GM10248 (cell line): ENCODE results near the gene PRKCSH.

ENCODE experiments used
- CTCF ChIA-PET: fragments of 300-600 bp; sonication (Branson Sonifier 250); formaldehyde crosslinking; extraction: SDS; loops from one replicate; lab custom pipeline; 2021; ENCODE audit warnings: antibody characterized with exemption; lab: Yijun Ruan, JAX
- POLR2A ChIA-PET: fragments of 350-650 bp; sonication (Branson Sonifier 250); formaldehyde crosslinking; extraction: SDS; loops from one replicate; lab custom pipeline; 2020; ENCODE audit warnings: antibody characterized with exemption; lab: Yijun Ruan, JAX
- DNase-seq: peaks from one replicate; pipeline ENCODE4 v3.0.0; 2012; ENCODE audit errors: extremely low spot score
- TF ChIP-seq, protein P1 (sequence below): IDR thresholded peaks from 2 replicates; pipeline ENCODE4 v1.5.1; 2012; ENCODE audit warnings: mild to moderate bottlenecking, low read depth; ENCODE audit errors: extremely low read depth, missing control alignments, control extremely low read depth

Gene PRKCSH, protein sequence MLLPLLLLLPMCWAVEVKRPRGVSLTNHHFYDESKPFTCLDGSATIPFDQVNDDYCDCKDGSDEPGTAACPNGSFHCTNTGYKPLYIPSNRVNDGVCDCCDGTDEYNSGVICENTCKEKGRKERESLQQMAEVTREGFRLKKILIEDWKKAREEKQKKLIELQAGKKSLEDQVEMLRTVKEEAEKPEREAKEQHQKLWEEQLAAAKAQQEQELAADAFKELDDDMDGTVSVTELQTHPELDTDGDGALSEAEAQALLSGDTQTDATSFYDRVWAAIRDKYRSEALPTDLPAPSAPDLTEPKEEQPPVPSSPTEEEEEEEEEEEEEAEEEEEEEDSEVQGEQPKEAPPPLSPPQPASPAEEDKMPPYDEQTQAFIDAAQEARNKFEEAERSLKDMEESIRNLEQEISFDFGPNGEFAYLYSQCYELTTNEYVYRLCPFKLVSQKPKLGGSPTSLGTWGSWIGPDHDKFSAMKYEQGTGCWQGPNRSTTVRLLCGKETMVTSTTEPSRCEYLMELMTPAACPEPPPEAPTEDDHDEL

GRCh38 chr19:11435057-11435832, at the start of gene PRKCSH, which contains the start of gene ODAD3:
PRKCSH (plus strand) TSS chr19:11435635; CDS start chr19:11436118, 483 bp downstream.
ODAD3 (minus strand) TSS chr19:11435121; CDS start chr19:11435016, 105 bp downstream.
- POLR2A ChIA-PET: interaction anchor here (0.5 to 1.0 kb wide), 5 partner anchors 33 to 1571 kb away, joined by 3 to 6 read pairs (median 5); no protein-coding TSS in a partner anchor
- DNase-seq: peak; percentile 99
- TF ChIP-seq, protein P1, sequence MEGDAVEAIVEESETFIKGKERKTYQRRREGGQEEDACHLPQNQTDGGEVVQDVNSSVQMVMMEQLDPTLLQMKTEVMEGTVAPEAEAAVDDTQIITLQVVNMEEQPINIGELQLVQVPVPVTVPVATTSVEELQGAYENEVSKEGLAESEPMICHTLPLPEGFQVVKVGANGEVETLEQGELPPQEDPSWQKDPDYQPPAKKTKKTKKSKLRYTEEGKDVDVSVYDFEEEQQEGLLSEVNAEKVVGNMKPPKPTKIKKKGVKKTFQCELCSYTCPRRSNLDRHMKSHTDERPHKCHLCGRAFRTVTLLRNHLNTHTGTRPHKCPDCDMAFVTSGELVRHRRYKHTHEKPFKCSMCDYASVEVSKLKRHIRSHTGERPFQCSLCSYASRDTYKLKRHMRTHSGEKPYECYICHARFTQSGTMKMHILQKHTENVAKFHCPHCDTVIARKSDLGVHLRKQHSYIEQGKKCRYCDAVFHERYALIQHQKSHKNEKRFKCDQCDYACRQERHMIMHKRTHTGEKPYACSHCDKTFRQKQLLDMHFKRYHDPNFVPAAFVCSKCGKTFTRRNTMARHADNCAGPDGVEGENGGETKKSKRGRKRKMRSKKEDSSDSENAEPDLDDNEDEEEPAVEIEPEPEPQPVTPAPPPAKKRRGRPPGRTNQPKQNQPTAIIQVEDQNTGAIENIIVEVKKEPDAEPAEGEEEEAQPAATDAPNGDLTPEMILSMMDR: peak; percentile 78
- CTCF ChIA-PET: interaction anchor here (0.6 to 2.9 kb wide), 24 partner anchors 9 to 341 kb away, joined by 3 to 37 read pairs (median 5); partner anchors contain the start of genes EPOR, RGL3 and SWSAP1

- ChIA-PET POLR2A (no interaction called here), CTCF (interaction anchor here (1.2 to 2.4 kb wide), 2 partner anchors 12 to 13 kb away, joined by 4 to 6 read pairs; partner anchors contain the start of gene SWSAP1)
- DNase-seq: no peak
- TF ChIP-seq, protein P1: no peak
Measured at GRCh38 chr19:11387162-11388034, 48.0 kb upstream of the PRKCSH start.

GRCh38 chr19:11390359-11390758, 45.1 kb upstream of the PRKCSH start:
- DNase-seq: no peak
- ChIA-PET POLR2A (no interaction called here), CTCF (interaction anchor here (1.0 to 3.6 kb wide), 5 partner anchors 8 to 44 kb away, joined by 3 to 22 read pairs (median 5); partner anchors contain the start of genes ODAD3 and RGL3)
- TF ChIP-seq, protein P1: no peak

DNA sequence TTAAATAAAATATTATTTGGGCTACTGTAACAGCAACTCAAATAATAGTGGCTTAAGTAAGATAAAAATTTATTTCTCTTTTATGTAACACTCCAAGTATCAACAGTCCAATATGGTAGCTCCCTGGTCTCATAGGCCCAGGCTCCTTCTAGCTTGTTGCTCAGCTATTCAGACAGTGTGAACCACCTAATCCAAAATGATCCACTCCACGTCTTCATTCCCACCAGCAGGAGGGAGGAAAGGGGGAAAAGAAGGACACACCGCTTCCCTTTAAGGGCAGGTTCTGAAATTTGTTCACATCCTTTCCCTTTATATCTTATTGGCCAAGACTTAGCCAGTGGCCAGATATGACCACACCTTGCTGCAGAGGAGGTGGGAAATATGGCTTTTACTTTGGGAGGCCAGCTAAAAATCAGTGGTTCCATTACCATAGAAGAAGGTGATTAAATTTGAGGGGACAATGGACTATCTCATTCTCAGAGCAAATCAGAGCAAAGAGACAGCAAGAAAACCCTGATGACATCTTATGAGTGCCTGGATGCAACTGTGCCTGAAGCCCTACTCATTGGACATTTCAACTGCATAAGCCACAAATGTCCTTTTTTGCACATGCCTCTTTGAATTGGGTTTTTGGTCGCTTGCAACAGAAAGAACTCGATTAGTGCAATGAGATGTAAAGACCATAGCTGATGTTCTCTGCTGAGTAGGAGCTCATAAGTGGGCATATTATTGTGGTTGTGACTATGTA, 44.3 kb upstream of the PRKCSH start:
- ChIA-PET POLR2A (interaction anchor here (0.5 kb wide), 1 partner anchor 179 kb away, joined by 3 read pairs; no protein-coding TSS in a partner anchor), CTCF (interaction anchor here (1.0 to 3.6 kb wide), 5 partner anchors 9 to 44 kb away, joined by 3 to 22 read pairs (median 5); partner anchors contain the start of genes ODAD3 and RGL3)
- DNase-seq: no peak
- TF ChIP-seq, protein P1: no peak

GRCh38 chr19:11397089-11397610, 38.3 kb upstream of the PRKCSH start:
- peak; percentile 10 for DNase-seq
- TF ChIP-seq, protein P1: no peak
- POLR2A ChIA-PET: no interaction called here
- CTCF ChIA-PET: no interaction called here
